Dermis blood vessel endothelial cell (primary cell): Measurements from ENCODE around the gene TEX38. TPM values are rescaled to one million over a fixed set of nuclear protein-coding genes. Genes with fewer than 3 reads are reported as not detected.

ENCODE experiments used
- total RNA-seq: library from RNA; depleted of rRNA; stranded (reverse); fragments of >200 nt; gene quantifications from 2 replicates; pipeline ENCODE4 v1.2.3, GENCODE V29; 2014

Gene TEX38
- total RNA-seq, 1 donor from 2014 or later: 0.34 TPM

Other genes with a start within 250 kb of the TEX38 start
- not detected in 2 replicates for gene DMBX1, start 182.0 kb upstream of the TEX38 start, total RNA-seq
- gene KNCN, start 120.2 kb upstream of the TEX38 start, total RNA-seq: not detected in 2 replicates
- gene MKNK1, start 67.6 kb upstream of the TEX38 start, total RNA-seq: 24.1 and 26.4 TPM in 2 replicates
- 13.4 and 19.6 TPM in 2 replicates for gene MOB3C, start 55.0 kb upstream of the TEX38 start, total RNA-seq
- 36.2 and 42.3 TPM in 2 replicates for gene ATPAF1, start 3.5 kb upstream of the TEX38 start, total RNA-seq
- gene EFCAB14, start 47.3 kb downstream of the TEX38 start, total RNA-seq: 90.7 and 155 TPM in 2 replicates
- gene CYP4B1, start 127.2 kb downstream of the TEX38 start, total RNA-seq: 0.17 TPM in 1 of 2 replicates, not detected in the other